Hepatocyte (in vitro differentiated cells): ENCODE results near the gene SLCO2B1.

ENCODE experiments used
- CTCF ChIP-seq: fragments of 200-600 bp; sonication (generic); IDR thresholded peaks from 2 replicates; pipeline ENCODE4 v1.5.1; 2016; ENCODE audit warnings: antibody characterized with exemption, mild to moderate bottlenecking; ENCODE audit not compliant: poor library complexity
- EZH2 ChIP-seq: fragments of 200-600 bp; sonication (generic); IDR thresholded peaks from 2 replicates; pipeline ENCODE4 v1.6.1; 2016; ENCODE audit warnings: antibody characterized with exemption, mild to moderate bottlenecking, borderline replicate concordance
- EZH2phosphoT487 ChIP-seq: fragments of 200-600 bp; sonication (generic); IDR thresholded peaks from one replicate; pipeline ENCODE4 v1.6.1; 2018; ENCODE audit warnings: antibody characterized with exemption, mild to moderate bottlenecking, low read depth, moderate library complexity; ENCODE audit not compliant: unreplicated experiment, severe bottlenecking

- TF ChIP-seq CTCF (no peak), EZH2 (no peak), EZH2phosphoT487 (no peak)
Measured at GRCh38 chr11:75145196-75145971, 5.5 kb upstream of the SLCO2B1 start.
